Nucleus accumbens (tissue), 56 donors: Measurements from ENCODE around the gene ZNF595.
"Not testable (repeated sequence)": the region's sequence is repeated elsewhere in the genome, so short reads cannot be mapped to it uniquely, and the experiment has no call there.

Source experiments
- DNase-seq, 56 donors: peaks; one replicate each; lab custom pipeline; 2025; lab: John Stamatoyannopoulos, UW

Gene ZNF595

GRCh38 chr4:52804-53479 is at the start of gene ZNF595:
TSS of gene ZNF595 (plus strand) at chr4:53321. CDS start at chr4:53489, 168 bp downstream.
- not testable (repeated sequence) for DNase-seq

DNA sequence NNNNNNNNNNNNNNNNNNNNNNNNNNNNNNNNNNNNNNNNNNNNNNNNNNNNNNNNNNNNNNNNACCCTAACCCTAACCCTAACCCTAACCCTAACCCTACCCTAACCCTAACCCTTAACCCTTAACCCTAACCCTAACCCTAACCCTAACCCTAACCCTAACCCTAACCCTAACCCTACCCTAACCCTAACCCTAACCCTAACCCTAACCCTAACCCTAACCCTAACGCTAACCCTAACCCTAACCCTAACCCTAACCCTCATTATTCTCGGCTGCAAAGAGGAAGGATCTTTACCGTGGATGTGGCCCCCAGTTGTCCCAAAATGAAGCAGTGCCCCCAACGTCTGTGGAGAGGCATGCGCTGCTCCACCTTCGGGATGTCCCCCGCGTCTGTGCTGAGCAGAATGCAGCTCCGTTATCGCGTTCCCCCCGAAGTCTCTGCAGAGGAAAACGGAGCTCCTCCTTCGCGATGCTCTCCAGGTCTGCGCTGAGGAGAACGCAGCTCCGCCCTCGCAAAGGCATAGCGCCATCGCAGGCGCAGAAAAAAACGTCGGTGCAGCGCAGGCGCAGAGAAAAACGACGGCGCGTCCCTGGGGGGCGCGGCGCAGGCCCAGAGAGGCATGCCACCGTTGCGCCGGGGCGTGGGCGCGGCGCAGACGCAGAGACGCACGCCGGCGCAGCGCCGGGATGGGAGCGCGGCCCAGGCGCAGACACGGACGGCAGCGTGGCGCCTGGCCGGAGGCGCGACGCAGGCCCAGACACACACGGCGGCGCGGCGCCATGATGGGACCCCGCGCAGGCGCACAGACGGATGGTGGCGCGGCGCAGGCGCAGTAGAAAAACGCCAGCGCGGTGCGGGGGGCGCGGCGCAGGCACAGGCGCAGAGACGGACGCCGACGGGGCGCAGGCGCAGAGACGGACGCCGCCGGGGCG is 42.9 kb upstream of the ZNF595 start:
- not testable (repeated sequence) for DNase-seq

DNA sequence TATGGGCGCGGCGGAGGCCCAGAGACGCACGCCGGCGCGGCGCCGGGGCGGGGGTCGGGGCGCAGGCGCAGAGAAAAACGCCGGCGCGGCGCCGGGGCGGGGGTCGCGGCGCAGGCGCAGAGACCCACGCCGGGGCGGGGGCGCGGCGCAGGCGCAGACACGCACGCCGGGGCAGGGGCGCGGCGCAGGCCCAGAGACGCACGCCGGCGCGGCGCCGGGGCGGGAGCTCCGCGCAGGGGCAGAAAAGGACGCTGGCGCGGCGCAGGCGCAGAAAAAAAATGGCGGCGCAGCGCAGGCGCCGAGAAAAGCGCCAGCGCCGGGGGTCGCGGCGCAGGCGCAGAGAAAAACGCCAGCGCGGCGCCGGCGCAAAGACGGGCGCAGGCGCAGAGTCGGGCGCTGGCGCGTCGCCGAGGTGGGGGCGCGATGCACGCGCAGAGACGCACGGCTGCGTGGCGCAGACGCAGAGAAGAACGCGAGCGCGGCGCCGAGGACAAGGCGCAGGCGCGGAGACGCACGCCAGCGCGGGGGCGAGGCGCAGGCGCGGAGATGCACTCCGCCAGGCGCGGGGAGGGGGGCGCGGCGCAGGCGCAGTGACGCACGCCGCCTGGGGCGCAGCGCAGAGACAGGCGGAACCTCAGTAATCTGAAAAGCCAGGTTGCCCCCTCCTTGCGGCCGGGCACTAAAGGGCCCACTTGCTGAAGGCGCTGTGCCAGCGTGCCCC is 41.9 kb upstream of the ZNF595 start:
- DNase-seq: not testable (repeated sequence)

GRCh38 chr4:11816-12417 is 41.2 kb upstream of the ZNF595 start:
- DNase-seq: not testable (repeated sequence)

DNA sequence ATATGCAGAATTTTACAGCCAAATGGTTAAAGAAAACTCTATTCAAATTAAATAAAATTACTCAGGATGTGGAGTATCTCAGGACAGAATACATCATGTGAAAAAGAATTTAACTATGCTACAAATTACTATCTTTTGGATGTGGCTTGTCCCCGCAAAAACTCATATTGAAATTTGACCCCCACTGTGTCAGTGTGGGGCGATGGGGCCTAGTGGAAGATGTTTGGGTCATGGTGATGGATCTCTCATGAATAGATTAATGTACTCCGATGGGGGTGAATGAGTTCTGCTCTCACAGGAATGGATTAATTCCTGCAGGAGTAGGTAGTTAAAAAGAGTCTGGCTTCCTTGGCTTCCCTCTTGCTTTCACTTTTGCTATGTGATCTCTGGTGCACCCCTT is 35.0 kb upstream of the ZNF595 start:
- not testable (repeated sequence) for DNase-seq

DNA sequence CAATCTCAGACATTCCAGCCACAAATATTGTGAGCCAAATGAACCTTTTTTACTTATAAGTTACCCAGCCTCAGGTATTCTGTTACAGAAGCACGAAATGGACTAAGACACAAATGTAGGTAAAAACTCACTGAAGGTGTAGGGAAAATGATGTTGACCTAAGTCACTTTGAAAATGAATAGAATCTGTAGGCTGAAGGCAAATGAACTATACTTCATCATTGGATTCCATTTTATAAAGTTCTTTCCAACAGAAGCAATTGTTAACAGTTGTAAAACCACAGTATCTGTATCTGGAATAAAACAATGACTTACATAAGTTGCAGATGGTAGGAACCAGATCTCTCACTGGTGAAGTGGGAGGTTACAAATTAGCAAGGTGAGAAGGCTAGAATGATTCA is 34.5 kb upstream of the ZNF595 start:
- not testable (repeated sequence) for DNase-seq

DNA sequence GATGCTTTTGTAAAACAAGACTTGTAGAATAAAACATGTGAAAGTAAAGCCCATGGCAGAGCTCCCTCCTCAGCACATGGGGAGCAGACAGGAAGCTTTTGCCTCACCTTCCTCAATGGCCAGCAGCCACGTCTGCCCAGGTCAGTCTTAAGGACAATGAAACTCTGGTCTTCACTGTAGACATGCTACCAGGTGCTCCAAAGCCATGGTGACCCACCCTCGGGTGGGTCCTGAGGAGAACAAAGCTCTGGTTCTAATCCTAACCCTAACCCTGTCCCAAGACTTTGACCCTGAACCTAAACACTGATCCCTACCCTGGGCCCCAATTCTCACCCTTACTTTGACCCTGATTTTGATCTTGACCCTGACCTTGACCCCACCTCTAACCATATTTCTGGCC is 30.2 kb upstream of the ZNF595 start:
- DNase-seq: not testable (repeated sequence)

DNA sequence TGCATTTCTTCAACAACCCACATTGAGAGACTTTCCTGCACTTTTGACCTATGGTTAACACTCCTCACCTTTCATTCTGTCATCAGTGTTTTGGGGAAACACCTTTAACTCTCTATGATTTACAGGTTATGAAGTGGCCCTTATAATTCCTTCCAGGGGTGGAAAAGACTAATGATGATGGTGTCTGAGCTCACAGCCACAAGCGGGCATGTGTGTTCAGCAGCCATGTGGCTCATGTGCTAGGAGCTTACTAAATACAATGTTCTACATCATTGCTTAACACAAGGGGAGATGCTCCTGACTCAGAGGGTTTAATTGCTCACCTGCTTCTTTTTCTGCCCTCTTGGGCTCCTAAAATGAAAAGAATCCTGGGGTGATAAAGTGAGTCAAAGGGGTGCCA is 28.8 kb upstream of the ZNF595 start:
- DNase-seq: not testable (repeated sequence)

DNA sequence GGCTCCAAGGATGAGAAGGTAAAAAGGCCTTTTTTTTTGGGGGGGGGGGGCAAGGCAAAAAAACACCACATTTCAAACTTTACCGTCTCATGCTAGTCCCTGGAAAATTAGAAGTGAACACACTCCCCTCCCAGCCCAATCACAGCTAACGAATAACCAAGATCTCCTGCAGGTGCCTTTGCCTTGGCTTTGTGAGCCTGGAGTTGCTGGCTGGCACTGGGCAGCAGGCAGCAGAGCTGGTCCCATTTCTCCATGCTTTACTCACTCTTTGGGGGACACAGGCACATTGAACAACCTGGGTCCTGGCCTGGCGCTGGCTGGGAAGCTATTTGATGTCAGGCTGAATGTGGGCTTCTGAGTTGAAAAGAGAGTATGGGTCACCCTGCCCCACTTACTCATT is 25.6 kb upstream of the ZNF595 start:
- not testable (repeated sequence) for DNase-seq

DNA sequence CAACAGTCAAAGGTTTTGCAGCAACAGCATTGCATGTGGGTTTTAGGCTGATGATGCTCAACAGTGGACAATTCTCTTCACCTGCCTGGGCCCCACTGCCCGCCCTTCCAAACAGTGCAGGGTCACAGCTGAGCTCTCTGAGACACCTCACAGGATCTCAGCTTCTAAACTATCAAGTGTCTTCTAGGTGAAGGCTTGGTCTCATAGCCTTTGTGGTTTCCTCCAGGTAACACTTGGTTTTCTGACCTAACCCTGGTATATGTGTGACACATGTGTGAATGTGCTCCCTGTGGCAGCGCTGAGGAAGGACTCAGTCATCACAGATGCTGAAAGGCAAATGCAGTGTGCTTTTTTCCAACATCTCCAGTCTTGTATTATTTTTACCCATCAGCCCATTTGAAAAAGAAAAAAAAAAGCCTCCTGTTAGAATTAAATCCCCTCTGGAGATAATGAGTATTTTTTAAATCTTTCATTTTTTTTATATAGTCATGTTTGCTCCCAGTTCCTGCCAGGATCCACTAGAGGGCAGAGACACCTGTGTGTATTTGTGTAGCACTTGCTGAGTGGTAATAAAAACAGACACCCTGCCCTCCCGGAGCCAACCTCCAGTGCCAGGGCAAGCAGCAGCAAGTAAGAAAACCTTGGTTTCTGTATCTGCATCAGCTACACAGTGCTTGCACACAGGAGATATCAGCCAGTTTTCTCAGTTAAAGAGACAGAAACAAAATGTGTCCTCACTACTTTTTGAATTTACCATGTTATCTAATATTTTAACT is 24.2 kb upstream of the ZNF595 start:
- not testable (repeated sequence) for DNase-seq

DNA sequence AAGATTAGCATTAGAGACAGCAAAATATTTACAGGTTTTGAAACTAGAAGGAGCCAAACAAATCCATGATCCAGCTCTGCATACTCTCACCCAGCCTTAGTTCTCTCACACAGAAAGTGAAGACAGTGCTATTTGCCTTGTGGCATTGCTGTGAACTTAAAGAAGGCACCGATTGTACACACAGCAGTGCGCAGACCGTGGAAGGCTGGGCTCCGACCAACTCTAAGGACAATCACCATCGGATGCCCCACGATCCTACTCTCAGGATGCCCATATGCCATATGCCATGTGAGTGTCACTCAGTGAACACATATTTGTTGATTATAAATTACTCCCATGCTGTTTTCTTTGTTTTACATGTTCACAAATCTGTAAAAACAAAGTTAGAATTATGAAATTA is 19.8 kb upstream of the ZNF595 start:
- DNase-seq: not testable (repeated sequence)

DNA sequence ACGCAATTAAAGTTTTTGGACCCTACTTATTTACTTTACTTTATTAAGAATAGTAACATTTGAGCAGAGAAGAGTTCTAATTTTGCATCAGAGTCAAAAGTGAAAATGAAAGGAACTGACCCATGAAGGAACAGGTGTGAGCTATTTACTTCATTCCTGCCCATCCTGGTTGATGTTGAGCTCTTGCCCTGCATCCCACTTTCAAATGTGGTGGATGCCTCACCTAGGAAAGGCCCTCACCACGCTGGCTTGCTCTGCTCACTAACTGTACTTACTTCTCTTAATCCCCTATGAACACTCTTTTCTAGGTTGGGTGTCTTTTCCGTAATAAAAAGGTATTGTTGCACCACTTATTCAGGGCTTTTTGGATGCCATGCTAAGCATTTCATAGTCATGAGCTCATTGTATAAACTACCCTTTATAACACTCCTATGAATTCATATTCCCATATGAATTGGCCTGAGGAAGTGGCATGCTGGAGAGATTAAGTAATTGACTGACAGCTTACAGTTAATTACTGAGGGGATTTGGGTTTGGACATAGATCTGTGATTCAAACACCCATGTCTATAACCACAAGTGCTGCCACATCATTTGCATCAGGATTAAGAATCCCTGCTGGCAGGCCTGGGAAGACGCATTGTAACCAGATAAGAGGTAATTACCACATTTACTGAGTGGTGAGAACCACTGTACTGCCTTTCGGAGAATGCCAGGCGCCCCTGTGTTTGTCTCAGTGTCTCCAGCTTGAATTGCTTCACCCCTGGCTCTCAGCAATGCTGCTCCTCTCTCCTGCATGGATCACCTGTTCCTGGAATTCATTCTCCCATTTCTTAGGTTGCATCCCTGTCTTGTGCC is 16.3 kb upstream of the ZNF595 start:
- not testable (repeated sequence) for DNase-seq

DNA sequence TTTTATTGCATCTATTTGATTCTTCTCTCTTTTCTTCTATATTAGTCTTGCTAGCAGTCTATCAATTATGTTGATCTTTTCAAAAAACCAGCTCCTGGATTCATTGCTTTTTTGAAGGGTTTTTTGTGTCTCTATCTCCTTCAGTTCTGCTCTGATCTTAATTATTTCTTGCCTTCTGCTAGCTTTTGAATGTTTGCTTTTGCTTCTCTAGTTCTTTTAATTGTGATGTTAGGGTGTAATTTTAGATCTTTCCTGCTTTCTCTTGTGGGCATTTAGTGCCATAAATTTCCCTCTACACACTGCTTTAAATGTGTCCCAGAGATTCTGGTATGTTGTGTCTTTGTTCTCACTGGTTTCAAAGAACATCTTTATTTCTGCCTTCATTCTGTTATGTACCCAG is 14.9 kb upstream of the ZNF595 start:
- DNase-seq: not testable (repeated sequence)

- not testable (repeated sequence) for DNase-seq
These were observed 9.7 kb upstream of the ZNF595 start for GRCh38 chr4:43375-43774.

- not testable (repeated sequence) for DNase-seq
These were observed 1.9 kb upstream of the ZNF595 start for GRCh38 chr4:51253-51652.

- not testable (repeated sequence) for DNase-seq
These were observed 1.4 kb upstream of the ZNF595 start for GRCh38 chr4:51655-52277.

DNA sequence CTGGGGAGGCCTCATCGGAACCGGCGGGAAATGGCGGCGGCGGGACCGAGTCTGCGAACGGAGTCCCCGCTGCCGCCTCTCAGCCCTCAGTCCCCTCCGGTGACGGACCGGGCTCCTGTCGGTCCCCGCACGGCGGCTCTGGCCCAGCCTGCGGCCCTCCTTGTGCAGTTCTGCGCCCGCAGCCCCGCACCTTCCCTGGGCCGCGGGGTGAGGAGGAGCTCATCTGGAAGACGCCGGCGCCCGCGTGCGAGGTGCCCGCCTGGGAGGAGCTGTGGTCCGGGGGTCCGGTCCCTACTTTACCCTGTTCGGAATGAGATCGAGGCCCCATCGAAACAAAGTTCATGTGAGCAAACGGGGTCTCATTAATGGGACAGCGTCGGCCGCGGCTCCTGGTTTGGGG is 400 bp downstream of the ZNF595 start:
- DNase-seq: not testable (repeated sequence)

DNA sequence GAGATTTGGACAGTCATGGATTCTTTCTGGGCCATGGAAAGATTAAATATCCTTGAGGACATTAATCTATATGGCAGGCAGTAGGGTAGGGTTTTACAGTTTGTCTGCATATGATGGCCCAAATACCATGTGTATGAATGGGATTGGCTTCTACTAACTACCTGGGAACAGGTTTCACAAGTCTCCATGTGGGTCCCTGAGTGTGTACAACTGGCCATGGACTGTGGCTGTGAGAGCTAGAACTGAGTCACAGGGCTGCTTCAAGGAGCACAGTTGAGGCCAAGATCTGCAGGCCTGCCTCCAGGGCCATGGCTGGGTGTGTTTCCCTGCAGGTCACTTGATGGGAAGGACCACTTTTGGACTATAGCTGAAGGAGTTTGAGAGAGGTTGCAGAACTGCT is 11.6 kb downstream of the ZNF595 start:
- DNase-seq: not testable (repeated sequence)
